Osteocyte (in vitro differentiated cells): ENCODE measurements around the gene LINGO3. TPM values are rescaled to one million over a fixed set of nuclear protein-coding genes. Genes with fewer than 3 reads are reported as not detected.

Experiments
- DNase-seq: peaks from one replicate; pipeline ENCODE4 v3.0.0; 2021; ENCODE audit warnings: mixed read lengths; ENCODE audit not compliant: unreplicated experiment; ENCODE audit errors: extremely low spot score
- H3K27ac Mint-ChIP-seq: one replicate; pipeline ENCODE4 v1.8.0; 2021; ENCODE audit warnings: mild to moderate bottlenecking, mixed read lengths; ENCODE audit not compliant: unreplicated experiment
- H3K27me3 Mint-ChIP-seq: one replicate; pipeline ENCODE4 v1.8.0; 2021; ENCODE audit warnings: mixed read lengths; ENCODE audit not compliant: unreplicated experiment
- H3K36me3 Mint-ChIP-seq: one replicate; pipeline ENCODE4 v1.8.0; 2021; ENCODE audit warnings: mixed read lengths; ENCODE audit not compliant: unreplicated experiment
- H3K4me1 Mint-ChIP-seq: one replicate; pipeline ENCODE4 v1.8.0; 2021; ENCODE audit warnings: mixed read lengths; ENCODE audit not compliant: unreplicated experiment
- H3K4me3 Mint-ChIP-seq: one replicate; pipeline ENCODE4 v1.8.0; 2021; ENCODE audit warnings: mild to moderate bottlenecking, moderate library complexity, mixed read lengths; ENCODE audit not compliant: unreplicated experiment
- H3K9me3 Mint-ChIP-seq: one replicate; pipeline ENCODE4 v1.8.0; 2021; ENCODE audit warnings: mixed read lengths; ENCODE audit not compliant: unreplicated experiment
- total RNA-seq: library from RNA; stranded (reverse); gene quantifications from 2 replicates; pipeline ENCODE4 v1.2.1, GENCODE V29; 2021
- TF ChIP-seq, protein P1 (sequence below): fragments of 200-600 bp; sonication (generic); IDR thresholded peaks from 2 replicates; pipeline ENCODE4 v1.5.0; 2021; ENCODE audit warnings: antibody characterized with exemption, mild to moderate bottlenecking, moderate library complexity

The LINGO3 gene
- total RNA-seq, 1 donor from 2014 or later = 0.54 TPM

GRCh38 chr19:2261438-2262172, 46.3 kb downstream of the LINGO3 start:
- Mint-ChIP-seq H3K4me1 (peaks cover 11% of the 10 kb centered on the region), H3K36me3 (no peaks in the 10 kb centered on the region), H3K4me3 (no peak overlapping the region), H3K27me3 (no peaks in the 10 kb centered on the region), H3K27ac (no peak overlapping the region), H3K9me3 (no peaks in the 10 kb centered on the region)
- TF ChIP-seq, protein P1, sequence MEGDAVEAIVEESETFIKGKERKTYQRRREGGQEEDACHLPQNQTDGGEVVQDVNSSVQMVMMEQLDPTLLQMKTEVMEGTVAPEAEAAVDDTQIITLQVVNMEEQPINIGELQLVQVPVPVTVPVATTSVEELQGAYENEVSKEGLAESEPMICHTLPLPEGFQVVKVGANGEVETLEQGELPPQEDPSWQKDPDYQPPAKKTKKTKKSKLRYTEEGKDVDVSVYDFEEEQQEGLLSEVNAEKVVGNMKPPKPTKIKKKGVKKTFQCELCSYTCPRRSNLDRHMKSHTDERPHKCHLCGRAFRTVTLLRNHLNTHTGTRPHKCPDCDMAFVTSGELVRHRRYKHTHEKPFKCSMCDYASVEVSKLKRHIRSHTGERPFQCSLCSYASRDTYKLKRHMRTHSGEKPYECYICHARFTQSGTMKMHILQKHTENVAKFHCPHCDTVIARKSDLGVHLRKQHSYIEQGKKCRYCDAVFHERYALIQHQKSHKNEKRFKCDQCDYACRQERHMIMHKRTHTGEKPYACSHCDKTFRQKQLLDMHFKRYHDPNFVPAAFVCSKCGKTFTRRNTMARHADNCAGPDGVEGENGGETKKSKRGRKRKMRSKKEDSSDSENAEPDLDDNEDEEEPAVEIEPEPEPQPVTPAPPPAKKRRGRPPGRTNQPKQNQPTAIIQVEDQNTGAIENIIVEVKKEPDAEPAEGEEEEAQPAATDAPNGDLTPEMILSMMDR = peak; percentile 62
- DNase-seq = no peak

GRCh38 chr19:2260341-2260805, 47.6 kb downstream of the LINGO3 start:
- Mint-ChIP-seq H3K4me1 (peaks cover 7% of the 10 kb centered on the region), H3K36me3 (no peaks in the 10 kb centered on the region), H3K27ac (no peak overlapping the region), H3K4me3 (no peak overlapping the region), H3K9me3 (no peaks in the 10 kb centered on the region), H3K27me3 (no peaks in the 10 kb centered on the region)
- no peak for DNase-seq
- TF ChIP-seq, protein P1 = no peak

GRCh38 chr19:2259336-2259735, 48.6 kb downstream of the LINGO3 start:
- Mint-ChIP-seq H3K4me1 (peaks cover 7% of the 10 kb centered on the region), H3K27ac (no peak overlapping the region), H3K36me3 (no peaks in the 10 kb centered on the region), H3K4me3 (no peak overlapping the region), H3K9me3 (no peaks in the 10 kb centered on the region), H3K27me3 (no peaks in the 10 kb centered on the region)
- no peak for DNase-seq
- TF ChIP-seq, protein P1 = no peak

Other genes with a start within 250 kb of the LINGO3 start
- 50.6 and 54.2 TPM in 2 replicates for gene MOB3A, start 211.8 kb downstream of the LINGO3 start, total RNA-seq
- gene IZUMO4, start 211.2 kb downstream of the LINGO3 start, total RNA-seq = 3.8 and 4.8 TPM in 2 replicates
- 139 and 152 TPM in 2 replicates for gene AP3D1, start 156.6 kb downstream of the LINGO3 start, total RNA-seq
- 34.1 and 38.1 TPM in 2 replicates for gene DOT1L, start 144.2 kb downstream of the LINGO3 start, total RNA-seq
- gene PLEKHJ1, start 71.8 kb downstream of the LINGO3 start, total RNA-seq = 40.7 and 45.7 TPM in 2 replicates
- 101 and 102 TPM in 2 replicates for gene SF3A2, start 71.3 kb downstream of the LINGO3 start, total RNA-seq
- 14.3 and 16.4 TPM in 2 replicates for gene AMH, start 58.8 kb downstream of the LINGO3 start, total RNA-seq
- not detected in 2 replicates for gene JSRP1, start 51.7 kb downstream of the LINGO3 start, total RNA-seq
- 0.44 and 0.51 TPM in 2 replicates for gene PEAK3, start 26.0 kb downstream of the LINGO3 start, total RNA-seq
- 77.8 and 81.7 TPM in 2 replicates for gene LSM7, start 20.4 kb upstream of the LINGO3 start, total RNA-seq
- gene SPPL2B, start 20.5 kb upstream of the LINGO3 start, total RNA-seq = 75.9 and 77.0 TPM in 2 replicates
- 0.08 TPM in 1 of 2 replicates, not detected in the other for gene TMPRSS9, start 52.1 kb upstream of the LINGO3 start, total RNA-seq
- 108 and 109 TPM in 2 replicates for gene TIMM13, start 119.4 kb upstream of the LINGO3 start, total RNA-seq
- gene LMNB2, start 148.8 kb upstream of the LINGO3 start, total RNA-seq = 40.2 and 40.8 TPM in 2 replicates
- 148 and 165 TPM in 2 replicates for gene GADD45B, start 168.0 kb upstream of the LINGO3 start, total RNA-seq